Measurements from ENCODE around the gene KRT83. TPM values are rescaled to one million over a fixed set of nuclear protein-coding genes. Genes with fewer than 3 reads are reported as not detected.

Gene KRT83
- total RNA-seq, 1 experiment from 2014 or later, result not detected

DNA sequence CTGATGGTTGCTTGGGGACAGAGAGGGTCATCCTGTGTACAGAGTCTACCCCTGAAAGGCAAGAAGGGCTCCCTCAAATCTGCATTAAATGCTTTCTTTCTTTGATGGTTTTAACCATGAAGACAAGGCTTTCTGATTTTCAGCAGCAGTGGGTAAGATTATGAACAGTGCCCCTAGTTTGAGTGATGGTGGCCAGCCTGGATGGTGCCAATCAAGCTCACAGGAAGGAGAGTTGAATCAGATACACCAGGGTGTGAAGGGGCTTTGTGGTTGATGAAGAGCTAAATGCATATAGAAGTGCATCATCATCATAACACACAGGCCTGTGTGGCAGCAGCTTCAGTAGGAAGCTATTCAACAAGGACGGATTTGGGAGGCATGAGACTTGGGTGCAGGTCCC, 40.4 kb upstream of the KRT83 start:
- no peak overlapping the region for H3K23ac ChIP-seq (ENCODE audit: insufficient read length, low read depth, low read length)
- H3K4me2 ChIP-seq (ENCODE audit: insufficient read depth, insufficient read length, low read length), result no peak overlapping the region
- Mint-ChIP-seq H3K4me1 (peaks cover 3 to 9% of the 10 kb centered on the region in 2 experiments; a peak in 3 of 4 replicates), H3K4me3 (no peak overlapping the region), H3K27me3 (ENCODE audit: low read depth) (peaks cover 7% of the 10 kb centered on the region), H3K9me3 (no peaks in the 10 kb centered on the region; a peak in 1 of 5 replicates), H3K36me3 (ENCODE audit: insufficient read depth in 1 of 3, low read depth in 3 of 3) (no peaks in the 10 kb centered on the region), H3K27ac (peak overlapping the region in 1 of 3 experiments; percentile 38; a peak in 1 of 7 replicates)
- no peak overlapping the region for H2BK120ac ChIP-seq (ENCODE audit: low read depth, low read length, poor library complexity, severe bottlenecking)
- no peak for DNase-seq
- no peaks in the 10 kb centered on the region for H3K4me1 ChIP-seq (ENCODE audit: insufficient read depth, low read length)
- H3K9me3 ChIP-seq (ENCODE audit: control insufficient read depth, low read depth, low read length), result no peaks in the 10 kb centered on the region
- no peaks in the 10 kb centered on the region for H3K79me2 ChIP-seq (ENCODE audit: insufficient read depth, low read length)
- H3K27ac ChIP-seq (ENCODE audit: insufficient read length, low read depth, low read length), result no peak overlapping the region
- H3K18ac ChIP-seq (ENCODE audit: insufficient read length, low read depth, low read length), result no peak overlapping the region
- no peak overlapping the region for H3K14ac ChIP-seq (ENCODE audit: insufficient read depth, low read length)
- no peak overlapping the region for H3K56ac ChIP-seq (ENCODE audit: insufficient read length, low read depth, low read length)
- no peak overlapping the region for H4K8ac ChIP-seq (replicated peaks; ENCODE audit: insufficient read length, low read depth, low read length)
- no peak overlapping the region for H2BK15ac ChIP-seq (ENCODE audit: low read depth, low read length)
- H2BK5ac ChIP-seq (ENCODE audit: insufficient read length, low read length), result no peak overlapping the region
- H2BK12ac ChIP-seq (ENCODE audit: insufficient read length, low read depth, low read length), result no peak overlapping the region
- no peak overlapping the region for H2BK20ac ChIP-seq (ENCODE audit: low read depth, low read length, poor library complexity, severe bottlenecking)
- H3K9ac ChIP-seq (ENCODE audit: extremely low read depth, insufficient read length, low read length), result no peak overlapping the region
- no peak overlapping the region for H4K5ac ChIP-seq (ENCODE audit: insufficient read length, low read depth, low read length)
- no peak overlapping the region for H2AFZ ChIP-seq (ENCODE audit: low read length)
- no peaks in the 10 kb centered on the region for H3K27me3 ChIP-seq (ENCODE audit: insufficient read depth, low read length)
- no peak overlapping the region for H3T11ph ChIP-seq (ENCODE audit: low read length)
- H3K4ac ChIP-seq (ENCODE audit: low read depth, low read length), result no peak overlapping the region
- H3K23me2 ChIP-seq (ENCODE audit: insufficient read length, low read depth, low read length, poor library complexity, severe bottlenecking), result no peaks in the 10 kb centered on the region
- H3K79me1 ChIP-seq (ENCODE audit: insufficient read depth, low read depth, low read length, poor library complexity, severe bottlenecking), result no peaks in the 10 kb centered on the region
- TF ChIP-seq CTCF (conservative IDR thresholded peaks at IDR 0.05), result no peak
- no peak overlapping the region for H4K91ac ChIP-seq (ENCODE audit: insufficient read length, low read depth, low read length)
- no CpG with 5 or more reads among the region's 1 CpG for WGBS (ENCODE audit: extremely low coverage, insufficient read length, low lambda C conversion rate)
- H2AK5ac ChIP-seq (ENCODE audit: insufficient read length, low read length), result no peak overlapping the region
- H4K20me1 ChIP-seq (ENCODE audit: control insufficient read depth, insufficient read depth, insufficient read length), result no peaks in the 10 kb centered on the region
